Suprapubic skin (tissue), 4 donors: ENCODE results near the gene PIK3AP1. TPM values are rescaled to one million over a fixed set of nuclear protein-coding genes. Genes with fewer than 3 reads are reported as not detected.

Experiments used
- DNase-seq, 2 donors: peaks; one replicate each; pipeline ENCODE4 v3.0.0-alpha.2; 2019; ENCODE audit warnings: low spot score in 2 of 2
- H3K27ac ChIP-seq: fragments of 200-600 bp; sonication (generic); one replicate; pipeline ENCODE4 v1.5.1; 2019
- H3K27me3 ChIP-seq: fragments of 200-600 bp; sonication (generic); one replicate; pipeline ENCODE4 v1.5.1; 2019
- H3K36me3 ChIP-seq: fragments of 200-600 bp; sonication (generic); one replicate; pipeline ENCODE4 v1.5.1; 2019
- H3K4me1 ChIP-seq: fragments of 200-600 bp; sonication (generic); one replicate; pipeline ENCODE4 v1.5.1; 2019
- H3K4me3 ChIP-seq: fragments of 200-600 bp; sonication (generic); one replicate; pipeline ENCODE4 v1.5.1; 2019; ENCODE audit warnings: mild to moderate bottlenecking
- H3K9me3 ChIP-seq: fragments of 200-600 bp; sonication (generic); one replicate; pipeline ENCODE4 v1.5.1; 2019
- EP300 ChIP-seq: sonication (generic); formaldehyde crosslinking; IDR thresholded peaks from one replicate; pipeline ENCODE4 v1.6.1; 2017; ENCODE audit warnings: antibody characterized with exemption
- POLR2A ChIP-seq, 2 donors: fragments of 450-650 bp; IDR thresholded peaks; one replicate each; pipeline ENCODE4 v1.6.1; 2017; ENCODE audit warnings: antibody characterized with exemption in 2 of 2, mild to moderate bottlenecking in 2 of 2, moderate library complexity in 2 of 2
- POLR2AphosphoS5 ChIP-seq, 3 donors: sonication (generic); formaldehyde crosslinking; IDR thresholded peaks; one replicate each; pipeline ENCODE4 v1.6.1; 2017; ENCODE audit warnings: antibody characterized with exemption in 3 of 3
- WGBS: methylation state at CpG from one replicate; pipeline ENCODE4 v1.1.5; 2018; 5-methylcytosine and 5-hydroxymethylcytosine counted together
- total RNA-seq, 4 donors: library from RNA; depleted of rRNA; stranded (reverse); fragments of >200 nt; gene quantifications; one replicate each; pipeline ENCODE4 v1.1.0, GENCODE V29; 2016
- TF ChIP-seq, protein P1 (sequence below), 2 donors: fragments of 200-600 bp in 1 of 2; fragments of 450-650 bp in 1 of 2; sonication (generic) in 1 of 2; IDR thresholded peaks; one replicate each; pipeline ENCODE4 v1.5.1; 2016 to 2019; ENCODE audit warnings: antibody characterized with exemption in 2 of 2, mild to moderate bottlenecking in 1 of 2, moderate library complexity in 1 of 2

The PIK3AP1 gene, protein sequence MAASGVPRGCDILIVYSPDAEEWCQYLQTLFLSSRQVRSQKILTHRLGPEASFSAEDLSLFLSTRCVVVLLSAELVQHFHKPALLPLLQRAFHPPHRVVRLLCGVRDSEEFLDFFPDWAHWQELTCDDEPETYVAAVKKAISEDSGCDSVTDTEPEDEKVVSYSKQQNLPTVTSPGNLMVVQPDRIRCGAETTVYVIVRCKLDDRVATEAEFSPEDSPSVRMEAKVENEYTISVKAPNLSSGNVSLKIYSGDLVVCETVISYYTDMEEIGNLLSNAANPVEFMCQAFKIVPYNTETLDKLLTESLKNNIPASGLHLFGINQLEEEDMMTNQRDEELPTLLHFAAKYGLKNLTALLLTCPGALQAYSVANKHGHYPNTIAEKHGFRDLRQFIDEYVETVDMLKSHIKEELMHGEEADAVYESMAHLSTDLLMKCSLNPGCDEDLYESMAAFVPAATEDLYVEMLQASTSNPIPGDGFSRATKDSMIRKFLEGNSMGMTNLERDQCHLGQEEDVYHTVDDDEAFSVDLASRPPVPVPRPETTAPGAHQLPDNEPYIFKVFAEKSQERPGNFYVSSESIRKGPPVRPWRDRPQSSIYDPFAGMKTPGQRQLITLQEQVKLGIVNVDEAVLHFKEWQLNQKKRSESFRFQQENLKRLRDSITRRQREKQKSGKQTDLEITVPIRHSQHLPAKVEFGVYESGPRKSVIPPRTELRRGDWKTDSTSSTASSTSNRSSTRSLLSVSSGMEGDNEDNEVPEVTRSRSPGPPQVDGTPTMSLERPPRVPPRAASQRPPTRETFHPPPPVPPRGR
- total RNA-seq, result 1 to 10 TPM; 2.2 to 5.6 (median 4.0) TPM

DNA sequence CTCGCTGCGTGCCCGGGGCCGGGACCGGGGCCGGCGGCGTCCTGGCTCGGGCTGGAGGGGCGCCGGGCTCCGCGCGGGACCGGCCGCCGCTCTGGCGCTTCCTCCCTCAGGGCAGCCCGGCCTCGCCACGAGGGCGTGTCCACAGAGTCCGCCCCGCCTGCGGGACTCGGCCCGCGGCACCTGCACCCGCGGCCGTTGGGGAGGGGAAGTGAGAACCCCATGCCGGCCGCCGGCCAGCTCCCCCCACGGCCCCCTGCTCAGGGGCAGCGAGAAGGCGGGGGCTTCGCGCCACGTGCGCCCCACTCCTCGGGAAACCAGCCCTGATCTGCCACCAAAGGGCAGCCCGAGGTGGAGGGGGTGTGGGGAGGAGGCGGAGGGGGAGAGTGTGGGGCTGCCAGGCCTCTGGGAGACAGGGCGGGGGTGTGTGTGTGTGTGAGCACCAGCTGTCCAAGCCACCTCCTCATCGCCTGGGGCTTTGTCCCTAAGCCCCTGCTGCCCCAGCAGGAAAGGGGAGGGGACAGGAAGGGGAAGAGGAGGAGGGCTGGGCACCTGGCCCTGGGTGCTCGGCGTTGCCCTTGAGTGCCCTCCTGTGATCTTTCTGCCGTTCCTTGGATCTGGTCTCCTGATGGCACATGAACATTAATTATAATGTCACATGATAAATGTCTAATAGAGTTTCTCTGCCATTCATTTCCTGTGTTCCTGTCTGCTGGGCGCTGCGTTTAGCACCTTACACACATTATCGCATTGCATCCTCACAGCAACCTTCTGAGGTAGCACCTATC lies at the start of gene PIK3AP1:
Gene PIK3AP1 (minus strand): TSS at position 93 of the 785 bp plus-strand sequence. CDS start 120 bp downstream, outside the sequence.
- H3K4me3 ChIP-seq, result peak within 1 kb of the TSS; percentile 66
- 0% methylated on average over 23 of the region's 52 CpGs for WGBS
- H3K9me3 ChIP-seq, result no peaks in the 10 kb centered on the region
- H3K4me1 ChIP-seq, result peaks cover 15% of the 10 kb centered on the region
- TF ChIP-seq EP300 (no peak), POLR2AphosphoS5 (IDR thresholded peaks at IDR 0.05) (no peak), POLR2A (IDR thresholded peaks at IDR 0.05) (peak in 1 of 2 donors; percentile 32)
- TF ChIP-seq, protein P1, sequence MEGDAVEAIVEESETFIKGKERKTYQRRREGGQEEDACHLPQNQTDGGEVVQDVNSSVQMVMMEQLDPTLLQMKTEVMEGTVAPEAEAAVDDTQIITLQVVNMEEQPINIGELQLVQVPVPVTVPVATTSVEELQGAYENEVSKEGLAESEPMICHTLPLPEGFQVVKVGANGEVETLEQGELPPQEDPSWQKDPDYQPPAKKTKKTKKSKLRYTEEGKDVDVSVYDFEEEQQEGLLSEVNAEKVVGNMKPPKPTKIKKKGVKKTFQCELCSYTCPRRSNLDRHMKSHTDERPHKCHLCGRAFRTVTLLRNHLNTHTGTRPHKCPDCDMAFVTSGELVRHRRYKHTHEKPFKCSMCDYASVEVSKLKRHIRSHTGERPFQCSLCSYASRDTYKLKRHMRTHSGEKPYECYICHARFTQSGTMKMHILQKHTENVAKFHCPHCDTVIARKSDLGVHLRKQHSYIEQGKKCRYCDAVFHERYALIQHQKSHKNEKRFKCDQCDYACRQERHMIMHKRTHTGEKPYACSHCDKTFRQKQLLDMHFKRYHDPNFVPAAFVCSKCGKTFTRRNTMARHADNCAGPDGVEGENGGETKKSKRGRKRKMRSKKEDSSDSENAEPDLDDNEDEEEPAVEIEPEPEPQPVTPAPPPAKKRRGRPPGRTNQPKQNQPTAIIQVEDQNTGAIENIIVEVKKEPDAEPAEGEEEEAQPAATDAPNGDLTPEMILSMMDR (IDR thresholded peaks at IDR 0.05), result no peak
- DNase-seq, result no peak
- H3K27me3 ChIP-seq, result peaks cover 13% of the 10 kb centered on the region
- peak within 1 kb of the TSS; percentile 68 for H3K27ac ChIP-seq
- no peaks in the 10 kb centered on the region for H3K36me3 ChIP-seq

DNA sequence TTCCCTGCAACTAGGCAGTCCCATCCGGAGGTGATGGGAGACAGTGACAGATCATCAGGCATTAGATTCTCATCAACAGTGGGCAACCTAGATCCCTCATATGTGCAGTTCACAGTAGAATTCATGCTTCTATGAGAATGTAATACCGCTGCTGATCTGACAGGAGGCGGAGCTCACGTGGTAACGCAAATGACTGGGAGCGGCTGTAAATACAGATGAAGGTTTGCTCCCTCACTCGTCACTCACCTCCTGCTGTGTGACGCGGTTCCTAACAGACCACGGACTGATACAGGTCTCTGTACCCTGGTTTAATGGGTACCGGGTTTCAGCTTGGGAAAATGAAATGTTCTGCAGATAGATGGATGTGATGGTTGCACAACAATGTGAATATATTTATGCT lies 47.8 kb upstream of the PIK3AP1 start:
- Histone ChIP-seq H3K27ac (no peak overlapping the region), H3K9me3 (peaks cover 4% of the 10 kb centered on the region), H3K4me1 (no peaks in the 10 kb centered on the region), H3K27me3 (no peaks in the 10 kb centered on the region), H3K4me3 (no peak overlapping the region), H3K36me3 (no peaks in the 10 kb centered on the region)
- TF ChIP-seq EP300 (no peak), POLR2AphosphoS5 (IDR thresholded peaks at IDR 0.05) (no peak), POLR2A (IDR thresholded peaks at IDR 0.05) (no peak)
- TF ChIP-seq, protein P1 (IDR thresholded peaks at IDR 0.05), result no peak
- 91% methylated on average over 11 of the region's 11 CpGs for WGBS
- peak in 1 of 2 donors; percentile 20 for DNase-seq

DNA sequence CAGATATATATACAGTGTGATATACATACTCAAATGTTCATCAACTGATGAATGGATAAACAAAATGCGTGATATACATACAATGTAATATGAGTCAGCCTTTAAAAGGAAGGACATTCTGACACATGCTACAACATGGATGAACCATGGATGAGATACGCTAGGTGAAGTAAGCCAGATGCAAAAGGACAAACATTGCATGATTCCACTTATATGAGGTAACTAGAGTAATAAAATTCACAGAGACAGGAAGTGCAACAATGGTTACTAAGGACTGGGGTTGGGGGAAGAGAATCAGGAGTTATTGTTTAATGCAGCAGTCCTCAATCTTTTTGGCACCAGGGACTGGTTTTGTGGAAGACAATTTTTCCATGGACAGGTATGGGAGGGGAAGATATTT lies 47.3 kb upstream of the PIK3AP1 start:
- Histone ChIP-seq H3K9me3 (peaks cover 3% of the 10 kb centered on the region), H3K27me3 (no peaks in the 10 kb centered on the region), H3K4me3 (no peak overlapping the region), H3K4me1 (no peaks in the 10 kb centered on the region), H3K27ac (no peak overlapping the region), H3K36me3 (no peaks in the 10 kb centered on the region)
- no peak for DNase-seq
- WGBS, result 79% methylated on average over 2 of the region's 2 CpGs
- TF ChIP-seq EP300 (no peak), POLR2AphosphoS5 (IDR thresholded peaks at IDR 0.05) (no peak), POLR2A (IDR thresholded peaks at IDR 0.05) (no peak)

DNA sequence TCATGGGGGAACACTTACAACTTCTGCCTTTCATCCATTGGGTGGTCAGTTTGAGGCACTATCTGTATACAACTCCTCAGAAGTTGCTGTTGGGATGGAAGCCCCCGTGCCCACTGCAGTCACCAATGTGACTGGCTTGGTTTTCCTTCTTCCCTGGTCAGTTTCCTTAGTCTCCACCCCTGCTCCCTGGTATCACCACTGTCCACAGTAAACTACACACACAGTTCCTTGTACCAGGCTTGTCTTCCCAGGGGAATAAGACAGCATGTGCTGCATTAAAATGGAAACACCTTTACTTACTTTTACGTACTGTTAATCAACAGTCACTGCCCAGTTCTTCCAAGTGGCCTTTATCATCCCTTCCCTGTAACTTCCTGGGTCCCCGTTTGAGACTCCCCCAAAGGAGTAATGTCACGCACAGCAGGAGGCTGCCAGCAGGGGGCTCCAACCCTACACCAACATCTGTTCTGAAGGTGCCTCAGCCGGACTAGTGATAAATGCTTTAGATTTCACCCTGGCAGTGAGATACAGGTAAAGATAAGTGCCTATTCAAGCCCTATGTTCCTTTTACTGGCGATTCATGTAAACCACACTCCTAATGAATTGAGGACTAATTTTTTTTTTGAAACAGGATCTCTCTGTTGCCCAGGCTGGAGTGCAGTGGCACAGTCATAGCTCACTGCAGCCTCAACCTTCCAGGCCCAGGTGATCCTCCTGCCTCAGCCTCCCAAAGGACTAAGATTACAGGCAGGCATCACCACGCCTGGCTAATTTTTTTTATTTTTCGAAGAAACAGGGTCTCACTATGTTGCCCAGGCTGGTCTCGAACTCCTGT lies 45.3 kb upstream of the PIK3AP1 start:
- Histone ChIP-seq H3K9me3 (no peaks in the 10 kb centered on the region), H3K4me3 (no peak overlapping the region), H3K27ac (no peak overlapping the region), H3K4me1 (no peaks in the 10 kb centered on the region), H3K36me3 (no peaks in the 10 kb centered on the region), H3K27me3 (no peaks in the 10 kb centered on the region)
- TF ChIP-seq POLR2A (IDR thresholded peaks at IDR 0.05) (no peak), EP300 (no peak), POLR2AphosphoS5 (IDR thresholded peaks at IDR 0.05) (no peak)
- TF ChIP-seq, protein P1 (IDR thresholded peaks at IDR 0.05), result peak; percentile 25 to 68
- DNase-seq, result peak; percentile 68 to 81
- 55% methylated on average over 9 of the region's 9 CpGs for WGBS
